Epidermal melanocyte (primary cell): ENCODE data around the gene ZDHHC12.
A peak's percentile ranks its signal among the peaks of the same experiment; 100 is the strongest.

Source experiments
- DNase-seq: peaks from one replicate; pipeline ENCODE4 v3.0.0; 2011; ENCODE audit warnings: low spot score; ENCODE audit not compliant: insufficient read length

ZDHHC12 gene

GRCh38 chr9:128688501-128689292 lies 35.2 kb downstream of the ZDHHC12 start, which contains the start of gene SET:
Gene SET, plus strand, starts transcription at chr9:128689222. Its CDS starts 361 bp downstream, at chr9:128689583.
- DNase-seq, result peak; percentile 98

- no peak for DNase-seq
These were observed 36.5 kb downstream of the ZDHHC12 start for GRCh38 chr9:128687453-128687852.

- no peak for DNase-seq
These were observed 38.1 kb downstream of the ZDHHC12 start for GRCh38 chr9:128685636-128686489.

GRCh38 chr9:128684325-128685199 lies 39.4 kb downstream of the ZDHHC12 start:
- DNase-seq, result peak; percentile 68

- no peak for DNase-seq
These were observed 39.9 kb downstream of the ZDHHC12 start for GRCh38 chr9:128684065-128684324.

- DNase-seq, result no peak
These were observed 40.4 kb downstream of the ZDHHC12 start for GRCh38 chr9:128683340-128684064.

- DNase-seq, result no peak
These were observed 46.1 kb downstream of the ZDHHC12 start for GRCh38 chr9:128677794-128678193.

GRCh38 chr9:128675382-128675781 lies 48.5 kb downstream of the ZDHHC12 start:
- DNase-seq, result no peak
